GM19455 (cell line): ENCODE data around the gene SFTA2.

ENCODE experiments used
- ATAC-seq: cut with Tn5 transposase; IDR thresholded peaks from one replicate; pipeline ENCODE4 v1.9.1; 2021; ENCODE audit not compliant: unreplicated experiment

SFTA2 gene

DNA sequence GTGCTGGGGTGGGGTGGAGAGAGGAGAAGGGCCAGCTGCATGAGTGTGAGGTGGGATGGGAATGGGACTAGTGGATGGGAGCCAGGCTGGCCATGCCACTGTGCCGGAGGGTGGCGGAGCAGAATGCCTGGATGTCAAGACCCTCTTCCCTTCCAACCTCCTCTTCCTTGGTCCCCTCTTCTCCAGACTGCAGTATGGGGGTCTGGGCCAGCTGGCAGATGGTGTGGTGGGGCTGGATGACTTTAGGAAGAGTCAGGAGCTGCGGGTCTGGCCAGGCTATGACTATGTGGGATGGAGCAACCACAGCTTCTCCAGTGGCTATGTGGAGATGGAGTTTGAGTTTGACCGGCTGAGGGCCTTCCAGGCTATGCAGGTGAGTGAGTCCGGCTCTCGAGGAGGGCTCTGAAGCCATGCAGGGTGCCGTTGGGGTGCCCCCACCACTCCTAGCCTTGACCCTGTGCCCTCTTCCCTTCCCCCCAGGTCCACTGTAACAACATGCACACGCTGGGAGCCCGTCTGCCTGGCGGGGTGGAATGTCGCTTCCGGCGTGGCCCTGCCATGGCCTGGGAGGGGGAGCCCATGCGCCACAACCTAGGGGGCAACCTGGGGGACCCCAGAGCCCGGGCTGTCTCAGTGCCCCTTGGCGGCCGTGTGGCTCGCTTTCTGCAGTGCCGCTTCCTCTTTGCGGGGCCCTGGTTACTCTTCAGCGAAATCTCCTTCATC is 40.0 kb downstream of the SFTA2 start:
- no peak for ATAC-seq

DNA sequence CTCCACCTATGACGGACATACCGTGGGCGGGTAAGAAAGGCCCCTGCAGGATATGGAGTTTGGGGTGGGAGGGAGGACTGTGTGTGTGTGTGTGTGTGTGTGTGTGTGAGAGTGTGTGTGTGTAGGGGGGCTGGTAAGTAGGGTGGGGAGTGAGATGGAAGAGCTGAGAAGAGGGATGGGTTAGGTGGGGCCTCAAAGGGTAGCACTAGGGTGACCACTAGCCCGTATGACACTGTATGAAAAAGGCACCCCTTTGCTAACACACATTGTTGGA is 40.6 kb downstream of the SFTA2 start:
- no peak for ATAC-seq

DNA sequence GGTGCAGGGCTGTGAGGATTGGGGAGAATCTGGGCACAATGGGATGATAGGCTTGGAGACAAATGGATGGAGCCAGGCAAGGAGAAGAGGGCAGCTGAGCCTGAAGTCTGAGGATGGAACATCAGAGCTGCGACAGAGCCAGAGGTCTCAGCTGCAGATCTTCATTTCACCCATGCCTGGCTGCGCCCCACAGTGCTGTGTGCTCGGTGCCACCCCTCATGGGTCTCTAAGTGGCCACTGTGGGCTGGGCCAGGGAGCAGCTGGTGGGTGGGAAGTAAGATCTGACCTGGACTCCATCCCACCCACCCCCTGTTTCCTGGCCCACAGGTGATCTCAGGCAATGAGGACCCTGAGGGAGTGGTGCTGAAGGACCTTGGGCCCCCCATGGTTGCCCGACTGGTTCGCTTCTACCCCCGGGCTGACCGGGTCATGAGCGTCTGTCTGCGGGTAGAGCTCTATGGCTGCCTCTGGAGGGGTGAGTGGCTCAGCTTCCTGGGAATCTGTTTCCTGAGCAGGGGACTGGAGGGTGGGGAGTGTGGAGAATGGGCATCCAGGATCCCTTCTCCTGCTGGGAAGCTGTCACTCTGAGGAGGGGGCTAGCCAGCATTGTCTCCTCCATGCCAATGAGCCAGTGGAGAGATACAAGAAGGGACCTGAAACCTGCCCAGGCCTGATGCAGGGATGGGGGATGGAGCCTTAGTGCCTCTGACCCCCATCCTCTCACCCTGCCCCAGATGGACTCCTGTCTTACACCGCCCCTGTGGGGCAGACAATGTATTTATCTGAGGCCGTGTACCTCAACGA is 41.1 kb downstream of the SFTA2 start:
- ATAC-seq, result no peak

DNA sequence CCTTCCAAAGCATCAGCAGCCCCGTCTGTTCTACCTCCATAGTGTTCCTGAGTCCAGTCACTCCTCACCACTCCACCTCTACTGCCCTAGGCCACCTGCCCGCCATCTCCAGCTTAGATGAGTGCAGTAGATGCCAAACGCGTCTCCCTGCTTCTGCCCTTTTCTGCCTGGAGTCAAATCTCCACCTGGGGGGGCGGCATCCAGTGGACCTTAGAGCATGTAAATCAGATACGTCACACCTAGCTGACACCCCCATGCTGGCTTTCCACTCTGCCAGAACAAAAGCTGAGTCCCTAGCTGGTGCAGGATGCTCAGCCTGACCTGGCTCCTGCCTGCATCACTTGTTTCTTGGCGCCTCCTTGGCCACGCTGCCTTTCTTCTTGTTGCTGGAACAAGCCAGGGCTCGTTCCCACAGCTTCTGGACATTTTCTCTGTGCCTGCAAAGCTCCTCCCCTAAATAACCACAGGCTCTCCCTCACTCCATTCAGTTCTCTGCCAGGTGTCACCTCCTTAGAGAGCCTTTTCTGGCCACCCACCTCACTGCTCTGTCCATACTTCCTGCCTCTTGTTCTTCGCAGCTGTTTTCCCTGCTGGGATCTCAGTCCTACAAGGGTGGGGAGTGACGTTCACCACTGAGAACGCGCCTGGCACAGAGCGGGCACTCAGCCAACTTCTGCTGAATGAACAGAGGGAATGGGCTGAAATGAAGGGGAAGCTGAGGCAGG is 41.9 kb downstream of the SFTA2 start:
- no peak for ATAC-seq

DNA sequence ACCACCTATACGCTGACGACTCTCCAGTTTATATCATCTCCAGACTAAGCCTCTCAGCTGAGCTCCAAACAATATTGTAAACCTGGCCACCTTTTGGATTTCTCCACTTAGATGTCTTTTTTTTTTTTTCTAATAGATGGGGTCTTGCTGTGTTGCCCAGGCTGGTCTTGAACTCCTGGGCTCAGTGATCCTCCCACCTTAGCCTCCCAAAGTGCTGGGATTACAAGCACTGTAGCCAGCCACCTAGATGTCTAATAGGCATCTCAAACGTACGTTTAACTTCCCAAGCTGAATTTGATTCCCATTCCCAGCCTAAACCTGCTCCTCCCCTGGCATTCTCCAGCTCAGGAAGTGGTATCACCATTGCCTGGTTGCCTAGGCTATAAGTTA is 42.5 kb downstream of the SFTA2 start:
- ATAC-seq, result no peak

DNA sequence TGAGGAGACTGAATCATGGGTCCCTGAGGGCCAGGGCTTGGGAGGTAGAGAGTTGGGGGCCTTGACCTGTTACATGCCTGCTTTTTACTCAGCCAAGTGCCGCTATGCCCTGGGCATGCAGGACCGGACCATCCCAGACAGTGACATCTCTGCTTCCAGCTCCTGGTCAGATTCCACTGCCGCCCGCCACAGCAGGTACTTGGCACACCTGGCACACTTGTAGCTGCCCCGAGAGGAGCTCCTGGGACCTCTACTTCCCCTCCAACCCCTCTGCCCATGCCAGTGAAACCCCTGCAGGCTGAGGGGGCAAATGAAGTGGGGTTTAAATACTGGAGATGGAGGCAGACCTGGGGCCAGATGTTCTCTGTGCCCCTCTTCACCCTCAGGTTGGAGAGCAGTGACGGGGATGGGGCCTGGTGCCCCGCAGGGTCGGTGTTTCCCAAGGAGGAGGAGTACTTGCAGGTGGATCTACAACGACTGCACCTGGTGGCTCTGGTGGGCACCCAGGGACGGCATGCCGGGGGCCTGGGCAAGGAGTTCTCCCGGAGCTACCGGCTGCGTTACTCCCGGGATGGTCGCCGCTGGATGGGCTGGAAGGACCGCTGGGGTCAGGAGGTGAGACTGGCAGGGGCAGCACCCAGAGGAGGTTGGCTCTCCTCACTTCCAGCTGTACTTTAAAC is 43.0 kb downstream of the SFTA2 start:
- ATAC-seq, result no peak

DNA sequence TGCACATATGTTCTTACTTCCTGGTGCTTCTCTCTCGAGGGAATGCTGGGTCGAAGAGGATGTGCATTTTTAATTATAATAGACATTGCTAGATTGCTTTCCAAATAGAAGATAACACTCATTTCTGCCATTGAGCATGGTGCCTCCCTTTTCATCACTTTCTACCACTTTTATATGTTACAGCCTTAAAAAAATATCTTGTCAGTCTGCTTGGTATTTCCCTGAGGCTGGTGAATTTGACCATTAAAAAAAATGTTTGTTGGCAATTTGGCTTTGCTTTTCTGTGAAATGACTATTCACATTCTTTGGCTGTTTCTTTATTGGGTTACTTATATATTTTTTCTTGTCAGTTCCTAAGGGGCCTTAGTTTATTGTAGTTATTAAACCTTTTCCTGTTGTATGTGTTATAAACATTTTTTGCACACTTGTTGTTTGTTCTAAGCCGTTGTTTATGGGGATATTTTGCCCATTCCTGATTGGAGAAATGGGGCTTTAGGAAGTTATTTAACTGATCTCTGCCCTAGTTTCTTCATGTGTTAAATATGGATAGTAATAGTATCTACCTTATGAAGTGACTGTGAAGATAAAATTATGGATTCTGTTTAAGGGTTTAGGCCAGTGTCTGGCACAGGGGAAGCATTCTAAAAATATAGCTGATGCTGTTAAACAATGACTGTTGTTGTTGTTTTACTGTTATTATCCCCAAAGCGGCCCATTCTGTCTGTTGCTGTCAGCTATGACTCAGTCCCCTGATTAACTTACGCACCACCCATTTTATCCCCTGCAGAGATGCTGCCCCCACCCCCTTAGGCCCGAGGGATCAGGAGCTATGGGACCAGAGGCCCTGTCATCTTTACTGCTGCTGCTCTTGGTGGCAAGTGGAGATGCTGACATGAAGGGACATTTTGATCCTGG is 43.8 kb downstream of the SFTA2 start:
- ATAC-seq, result no peak

DNA sequence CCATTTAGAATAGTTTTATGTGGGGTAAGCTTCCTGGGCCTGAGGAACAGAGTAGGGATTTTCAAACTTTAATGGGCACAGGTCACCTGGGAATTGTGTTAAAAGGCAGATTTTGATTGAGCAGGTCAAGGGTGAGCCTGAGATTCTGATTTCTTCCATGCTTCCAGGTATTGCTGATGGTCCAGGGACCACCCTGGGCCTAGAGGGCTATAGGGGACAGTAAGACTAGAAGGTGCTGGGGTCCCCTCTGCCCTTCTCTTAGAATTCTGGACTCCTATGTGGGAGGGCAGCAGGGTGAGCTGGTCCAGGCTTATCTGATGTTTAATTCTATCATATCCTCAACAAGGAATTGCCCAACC is 45.1 kb downstream of the SFTA2 start:
- ATAC-seq, result no peak

DNA sequence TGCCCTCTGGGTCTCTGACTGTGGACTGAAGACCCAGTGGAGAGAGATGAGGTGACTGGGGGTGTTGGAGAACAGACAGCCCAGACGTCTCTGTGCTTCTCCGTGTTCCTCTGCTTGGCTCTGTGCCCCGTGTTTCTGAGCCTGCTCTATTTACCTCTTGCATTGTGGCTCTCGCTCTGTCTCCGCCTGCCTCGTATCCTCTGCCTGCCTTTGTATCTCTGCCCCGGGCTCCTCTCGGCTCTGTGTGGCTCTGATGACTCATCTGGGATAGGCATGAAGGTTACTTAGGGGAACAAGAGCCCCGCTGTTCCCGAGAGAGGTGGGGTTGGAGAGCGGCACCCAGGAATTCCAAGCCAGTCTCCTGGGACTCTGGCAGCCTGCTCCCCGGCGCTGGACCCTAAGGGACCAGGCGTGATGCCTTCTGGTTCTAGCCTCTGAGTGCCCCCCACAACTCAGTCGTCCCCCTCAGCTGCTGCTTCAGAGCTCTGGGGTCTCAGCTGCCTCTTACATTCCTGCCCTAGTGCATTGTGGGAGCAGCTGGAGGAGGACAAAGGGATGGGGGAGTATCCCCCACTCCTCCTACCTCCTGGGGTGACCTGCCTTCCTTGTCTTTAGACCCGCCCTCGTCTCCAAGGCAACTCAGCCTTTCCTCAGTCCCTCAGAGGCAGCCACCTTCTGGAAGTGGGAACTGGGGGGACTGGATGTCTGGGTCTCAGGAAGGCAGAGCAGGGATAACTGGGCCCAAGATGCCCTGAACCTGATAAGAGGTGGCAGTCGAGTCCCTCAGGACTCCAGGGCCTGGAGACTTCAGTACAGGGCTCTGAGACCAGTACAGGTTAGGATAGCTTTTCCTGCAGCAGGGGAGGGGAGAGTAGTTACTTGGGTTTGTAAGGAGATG is 45.7 kb downstream of the SFTA2 start:
- no peak for ATAC-seq

DNA sequence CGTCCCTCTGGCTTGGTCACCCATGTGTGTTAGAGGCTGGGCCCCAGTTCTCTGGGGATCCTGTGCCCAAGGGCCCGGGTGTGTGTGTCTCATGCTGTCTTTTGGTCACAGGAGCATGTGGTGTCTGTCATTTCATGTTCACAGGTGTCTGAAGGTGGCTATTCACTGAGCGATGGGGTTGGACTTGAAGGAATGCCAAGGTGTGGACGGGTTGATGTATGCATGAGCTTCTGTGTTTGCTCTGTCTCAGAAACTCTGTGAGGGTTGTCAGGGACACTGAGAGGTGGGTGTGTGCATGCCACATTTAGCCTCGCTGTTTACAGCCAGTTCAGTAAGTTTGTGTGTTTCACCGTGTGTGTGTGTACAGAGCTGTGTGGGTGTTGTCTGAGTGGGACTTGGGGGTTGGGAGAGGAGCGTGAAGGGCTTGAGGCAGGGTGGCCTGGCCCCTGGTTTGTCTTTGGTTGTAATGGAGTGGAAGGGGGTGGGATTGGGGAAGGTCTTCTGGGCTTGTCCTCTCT is 46.4 kb downstream of the SFTA2 start:
- ATAC-seq, result no peak

DNA sequence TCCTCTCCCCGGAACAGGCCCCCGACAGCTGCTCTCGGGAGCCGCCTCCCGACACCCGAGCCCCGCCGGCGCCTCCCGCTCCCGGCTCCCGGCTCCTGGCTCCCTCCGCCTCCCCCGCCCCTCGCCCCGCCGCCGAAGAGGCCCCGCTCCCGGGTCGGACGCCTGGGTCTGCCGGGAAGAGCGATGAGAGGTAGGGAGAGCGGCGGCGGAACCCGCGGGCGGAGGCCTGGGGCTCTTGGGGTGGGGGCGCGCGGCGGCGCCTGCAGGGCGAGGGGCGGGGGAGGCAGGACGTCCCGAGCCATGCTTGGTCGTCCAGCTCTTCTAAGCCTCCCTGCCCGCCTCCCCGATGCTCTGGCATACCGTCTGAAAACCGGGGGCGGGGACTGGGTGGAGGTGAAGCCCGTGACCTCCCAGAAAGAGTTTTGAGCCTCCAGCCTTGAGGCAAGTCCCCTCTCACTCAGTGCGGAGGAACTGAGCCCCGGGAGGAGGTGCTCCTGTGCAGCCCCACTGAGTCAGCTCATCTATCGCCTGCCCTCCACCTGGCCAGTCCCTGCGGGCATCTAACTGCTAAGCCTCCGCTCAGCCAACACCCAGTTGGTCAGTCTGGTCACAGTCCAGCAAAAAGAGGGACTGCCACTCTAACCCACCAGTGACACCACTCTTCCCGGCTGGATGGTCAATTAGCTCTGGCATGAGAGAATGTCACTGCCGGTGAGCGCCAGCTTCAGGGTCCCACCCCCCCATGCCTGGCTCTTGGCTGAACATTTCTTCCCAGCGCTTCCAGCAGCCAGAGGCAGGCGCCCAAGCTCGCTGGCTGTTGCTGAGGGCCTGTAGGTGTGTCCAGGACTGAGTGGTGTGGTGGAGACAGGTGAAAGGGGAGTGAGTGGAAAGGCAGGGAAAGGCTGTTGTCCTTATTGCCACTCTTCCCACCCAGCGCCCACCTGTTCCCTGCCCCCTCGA is 47.2 kb downstream of the SFTA2 start:
- ATAC-seq, result no peak

DNA sequence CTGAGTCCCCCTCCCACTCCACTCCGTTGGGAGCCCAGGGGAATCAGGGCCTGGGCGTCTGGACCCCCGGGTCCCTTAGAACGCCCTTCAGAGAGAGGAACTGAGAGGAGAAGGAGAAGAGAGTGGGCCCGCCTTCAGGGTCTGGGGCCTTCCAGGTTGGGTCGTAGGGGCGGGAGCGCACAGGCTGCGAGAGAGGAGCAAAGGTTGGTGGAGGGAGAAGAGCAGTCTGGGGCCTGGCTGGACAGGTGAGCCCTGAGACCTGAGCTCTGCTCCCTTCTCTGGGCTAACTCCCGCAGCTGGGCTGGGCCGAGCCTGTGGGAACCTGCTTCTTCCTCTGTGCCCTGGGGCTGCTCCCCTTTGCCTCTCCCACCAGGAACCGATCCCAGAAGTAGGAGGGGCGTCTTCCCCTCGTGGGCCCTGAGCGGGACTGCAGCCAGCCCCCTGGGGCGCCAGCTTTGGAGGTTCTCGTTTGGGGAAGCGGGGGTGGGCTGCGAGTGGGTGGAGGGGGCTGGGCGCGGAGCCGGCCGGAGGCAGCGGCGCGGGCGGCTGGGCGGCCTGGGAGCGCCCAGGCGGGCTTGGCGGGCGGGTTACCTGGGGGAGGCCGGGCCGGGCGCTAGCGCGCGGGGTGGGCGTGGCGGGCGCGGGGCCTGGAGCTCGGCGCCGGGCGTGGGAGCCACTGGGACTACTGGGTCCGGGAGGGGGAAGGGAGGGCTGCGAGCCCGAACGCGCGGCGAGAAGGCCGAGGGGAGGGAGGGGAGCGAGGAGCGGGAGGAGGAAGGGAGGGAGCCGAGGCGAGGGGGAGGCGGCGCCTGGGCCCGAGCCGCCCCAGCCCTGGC is 48.1 kb downstream of the SFTA2 start, which contains the start of gene DDR1:
DDR1 (plus strand) TSS at position 835 of the 836 bp plus-strand sequence. CDS start 4,211 bp downstream, outside the sequence.
- ATAC-seq, result no peak

DNA sequence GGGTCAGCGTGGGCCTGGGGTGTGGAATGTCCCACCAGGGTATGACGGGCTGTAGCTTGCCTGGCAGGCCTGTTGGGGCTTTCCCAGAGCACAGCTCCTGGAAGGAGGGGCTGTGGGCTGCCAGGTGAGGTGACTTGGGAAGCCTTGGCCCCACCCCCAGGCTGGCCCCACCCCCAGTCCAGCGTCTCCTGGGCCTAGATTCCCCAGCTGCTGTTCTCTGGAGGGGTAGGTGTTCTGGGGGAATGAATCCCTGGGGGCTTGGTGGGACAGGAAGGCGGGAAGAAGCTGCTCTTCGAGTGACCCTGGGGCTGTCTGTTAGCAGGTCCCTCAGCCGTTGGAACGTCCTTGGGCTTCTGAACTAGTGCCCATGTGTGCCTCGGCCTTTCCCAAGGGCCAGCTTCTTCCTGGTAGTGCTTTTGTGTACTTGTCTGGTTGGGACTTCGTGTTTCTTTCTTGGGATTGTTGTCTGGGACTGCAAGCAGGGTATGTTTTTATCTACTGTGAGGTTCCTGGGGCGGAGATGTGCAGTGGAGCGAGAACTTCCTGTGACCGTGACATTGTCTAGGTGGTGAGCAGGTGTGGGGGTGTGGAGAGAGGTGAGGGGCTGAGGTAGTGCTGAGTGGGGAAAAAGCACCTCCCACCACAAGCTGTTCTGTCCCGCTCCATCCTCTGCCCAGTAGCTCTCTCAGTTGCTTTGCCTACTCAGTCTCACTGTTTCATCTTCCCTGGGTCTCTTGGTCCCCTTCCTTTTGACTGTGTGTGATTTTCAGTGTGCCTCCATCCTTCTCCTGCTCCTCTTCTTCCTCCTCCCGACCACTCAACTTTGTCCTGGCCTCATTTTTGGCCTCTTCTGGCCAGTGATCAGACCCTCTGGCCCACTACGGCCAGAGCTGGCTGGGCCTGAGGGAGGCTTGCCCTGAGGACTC is 48.9 kb downstream of the SFTA2 start:
- ATAC-seq, result no peak

DNA sequence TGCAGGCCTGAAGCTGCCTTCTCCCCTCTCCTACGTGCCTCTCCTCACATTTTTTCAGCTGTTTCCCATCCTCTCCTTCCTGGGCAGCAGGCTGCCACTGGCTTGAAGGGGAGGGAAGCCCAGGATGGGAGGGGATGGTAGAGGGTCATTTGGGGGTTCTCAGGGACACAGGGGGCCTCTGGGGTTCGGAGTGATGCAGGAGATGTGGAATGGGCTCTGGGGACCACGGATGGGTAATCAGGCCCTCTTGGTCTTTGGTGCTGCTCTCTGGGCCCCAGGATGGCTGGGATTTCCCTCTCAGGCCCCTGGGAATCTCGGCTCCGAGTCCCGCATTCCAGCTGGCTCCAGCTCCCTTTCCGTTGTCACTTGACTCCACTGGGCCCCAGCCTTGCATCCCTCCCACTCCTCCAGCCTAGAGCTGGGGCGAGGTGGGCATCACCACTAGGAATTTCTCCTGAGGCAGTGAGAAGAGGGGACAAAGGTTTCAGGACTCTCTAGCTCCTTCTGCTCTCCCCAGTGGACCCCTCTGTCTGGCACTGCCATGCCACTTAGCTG is 49.7 kb downstream of the SFTA2 start:
- no peak for ATAC-seq

DNA sequence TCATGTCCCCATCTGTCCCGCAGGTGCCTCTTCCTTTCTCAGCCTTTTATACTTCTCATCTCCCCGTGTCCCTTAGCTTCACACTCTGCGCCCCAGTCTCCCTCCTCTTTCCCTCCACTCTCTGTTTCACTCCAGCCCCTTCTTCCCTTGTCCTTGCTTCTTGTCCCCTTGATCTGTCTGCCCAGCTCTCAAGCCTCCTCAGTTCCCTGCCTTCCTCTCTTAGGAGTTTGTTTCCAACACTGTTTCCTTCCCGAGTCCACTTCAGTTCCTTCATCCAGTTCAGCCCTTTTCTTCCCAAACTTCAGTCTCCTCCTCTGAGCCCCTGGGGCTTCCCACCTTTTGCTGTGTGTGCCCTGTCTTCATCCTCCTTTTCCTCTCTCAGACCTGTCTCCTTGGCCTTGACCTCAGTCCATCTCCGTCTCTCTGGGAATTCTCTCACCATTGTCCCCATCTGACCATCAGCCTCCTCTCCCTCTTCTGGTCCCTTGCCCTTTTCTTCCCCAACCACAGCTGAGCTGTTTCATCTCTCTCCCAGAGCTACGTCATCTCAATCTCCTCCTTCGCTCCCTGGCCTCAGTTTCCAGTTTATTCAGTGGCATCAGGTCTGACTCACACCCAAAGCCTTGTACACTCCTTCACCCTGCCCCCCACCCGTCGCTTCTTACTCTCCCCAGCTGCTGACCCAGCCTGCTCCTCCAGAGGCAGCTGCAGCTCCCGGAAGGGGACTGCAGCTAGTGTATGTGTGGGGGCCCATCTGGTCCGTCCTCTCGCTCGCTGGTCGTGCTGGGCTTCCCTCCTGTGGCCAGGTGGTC is 50.4 kb downstream of the SFTA2 start:
- no peak for ATAC-seq
